ENCODE measurements around the gene CFAP58. TPM values are rescaled to one million over a fixed set of nuclear protein-coding genes. Genes with fewer than 3 reads are reported as not detected.

Gene CFAP58
- total and polyA plus RNA-seq, 2 of the 13 experiments (the other 11 are each of a cell fraction or from before 2014, with no cell fraction given) = 0.03 TPM; not detected in 1

DNA sequence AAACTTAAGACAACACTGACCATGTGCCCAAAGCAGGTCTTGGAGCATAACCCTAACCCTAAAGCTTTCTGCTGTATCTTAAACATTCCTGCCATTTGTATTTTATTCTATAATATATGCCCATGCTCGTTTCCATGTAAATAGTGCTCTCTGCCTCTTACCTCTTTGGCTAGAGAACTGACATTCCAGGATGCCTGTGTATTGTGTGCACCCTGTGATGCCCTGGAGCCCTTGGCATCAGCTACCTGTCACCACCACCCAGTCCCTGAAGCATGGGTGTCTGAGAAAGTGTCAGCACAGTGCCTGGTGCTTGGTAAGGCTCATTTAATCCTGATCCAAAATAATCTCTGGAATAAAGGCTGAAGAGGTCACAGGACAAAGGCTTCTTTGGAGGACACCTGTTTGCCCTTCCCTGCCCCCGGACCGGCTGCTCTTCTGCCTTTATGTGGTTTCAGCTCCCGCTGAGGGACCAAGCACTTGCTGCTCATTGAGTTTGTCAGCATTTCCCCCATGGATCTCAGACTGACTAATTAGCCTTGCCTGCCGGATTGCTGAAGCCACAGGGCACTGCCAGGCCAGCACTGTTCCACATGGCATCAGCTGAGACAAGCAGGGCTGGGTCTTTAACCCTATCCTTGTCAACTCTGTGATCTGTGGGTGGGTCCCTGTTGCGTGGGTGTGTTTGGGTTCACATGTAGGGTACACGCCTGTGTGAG lies 148.4 kb downstream of the CFAP58 start:
- in situ Hi-C loops (cut with HindIII; ENCODE audit: extremely low pct_ligation_motif_present, low pct_unique_long_range_greater_than_20kb) (no loop called here), intact Hi-C loops (cut with micrococcal nuclease; ENCODE audit: unreplicated experiment) (no loop called here)
- no peak for TF ChIP-seq FOXK2 (IDR thresholded peaks at IDR 0.05)
- TF ChIP-seq ZNF75D (CRISPR knock-in tag; IDR thresholded peaks at IDR 0.05; ENCODE audit: borderline replicate concordance) = no peak
- TF ChIP-seq ZNF232 (CRISPR knock-in tag; IDR thresholded peaks at IDR 0.05; ENCODE audit: borderline replicate concordance) = no peak
- no peak for TF ChIP-seq BCL6 (CRISPR knock-in tag; IDR thresholded peaks at IDR 0.05)
- no peak for TF ChIP-seq MED13 (CRISPR knock-in tag; IDR thresholded peaks at IDR 0.05)
- no peak for TF ChIP-seq AGO2 (optimal IDR thresholded peaks at IDR 0.05; ENCODE audit: low read depth, low read length)
- Histone ChIP-seq H3K36me3 (replicated peaks in 1 of 2; ENCODE audit: control insufficient read depth in 1 of 2, insufficient read depth in 2 of 2, low read length in 2 of 2) (no peaks in the 10 kb centered on the region), H3K27me3 (ENCODE audit: control insufficient read depth in 1 of 2, insufficient read depth in 2 of 2, low read length in 2 of 2) (0 out of 5 replicates have a peak, but pooled peaks cover 0 to 16% of the 10 kb centered on the region in 2 experiments), H2AFZ (ENCODE audit: low read length) (no peak overlapping the region), H3K9me3 (ENCODE audit: low read length) (no peaks in the 10 kb centered on the region), H4K20me1 (ENCODE audit: insufficient read depth, low read length) (no peaks in the 10 kb centered on the region), H3K27ac (ENCODE audit: extremely low read length, insufficient read depth, low read length) (no peak overlapping the region), H3K9ac (ENCODE audit: insufficient read depth, low read depth, low read length) (no peak overlapping the region), H3K4me2 (ENCODE audit: low read depth, low read length) (no peak overlapping the region), H3K4me3 (replicated peaks in 1 of 3; ENCODE audit: insufficient read depth in 1 of 3, low read depth in 2 of 3, low read length in 3 of 3) (no peak overlapping the region), H3K79me2 (ENCODE audit: insufficient read depth, low read length) (no peaks in the 10 kb centered on the region), H3K4me1 (ENCODE audit: insufficient read depth, low read length) (no peaks in the 10 kb centered on the region)
- 4% methylated on average over 6 of the region's 7 CpGs for WGBS (ENCODE audit: low lambda C conversion rate)
- POLR2A ChIA-PET = no interaction called here
- CTCF ChIA-PET (ENCODE audit: low intra/inter-chr PET ratio, low total read pairs) = no interaction called here
- BruUV-seq (replicated peaks) = no TSS peak
- no peak for DNase-seq (ENCODE audit: low spot score)
- ATAC-seq = no peak
- no peak for FAIRE-seq

DNA sequence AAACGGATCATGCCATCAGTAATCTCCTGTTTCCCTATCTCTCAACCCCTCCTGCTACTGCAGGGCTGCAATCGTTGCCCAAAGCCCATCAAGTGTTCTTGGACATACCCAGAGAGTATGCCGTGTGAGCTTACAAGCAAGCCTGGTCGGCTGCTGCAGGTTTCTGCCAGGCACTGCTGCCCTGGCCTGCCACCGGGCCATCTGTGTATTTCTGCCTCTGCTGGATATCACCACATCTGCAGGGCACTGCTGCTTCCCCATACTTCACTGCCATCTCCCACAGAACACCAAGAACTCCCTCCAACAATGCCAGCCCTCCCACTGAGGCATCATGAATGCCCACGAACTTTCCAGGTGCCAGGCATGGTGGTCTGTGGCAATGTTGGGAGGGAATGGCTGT lies 149.3 kb downstream of the CFAP58 start:
- in situ Hi-C loops (cut with HindIII; ENCODE audit: extremely low pct_ligation_motif_present, low pct_unique_long_range_greater_than_20kb) = no loop called here
- WGBS (ENCODE audit: low lambda C conversion rate) = 0% methylated on average over 5 of the region's 6 CpGs
- H3K27ac ChIP-seq (ENCODE audit: extremely low read length, insufficient read depth, low read length) = no peak overlapping the region
- no peaks in the 10 kb centered on the region for H4K20me1 ChIP-seq (ENCODE audit: insufficient read depth, low read length)
- H2AFZ ChIP-seq (ENCODE audit: low read length) = no peak overlapping the region
- no peaks in the 10 kb centered on the region for H3K4me1 ChIP-seq (ENCODE audit: insufficient read depth, low read length)
- H3K4me2 ChIP-seq (ENCODE audit: low read depth, low read length) = no peak overlapping the region
- no peaks in the 10 kb centered on the region for H3K9me3 ChIP-seq (ENCODE audit: low read length)
- no peak overlapping the region for H3K4me3 ChIP-seq (replicated peaks in 1 of 3; ENCODE audit: insufficient read depth in 1 of 3, low read depth in 2 of 3, low read length in 3 of 3)
- no peak for DNase-seq (ENCODE audit: low spot score)
- intact Hi-C loops (cut with micrococcal nuclease; ENCODE audit: unreplicated experiment) = no loop called here
- no peaks in the 10 kb centered on the region for H3K36me3 ChIP-seq (replicated peaks in 1 of 2; ENCODE audit: control insufficient read depth in 1 of 2, insufficient read depth in 2 of 2, low read length in 2 of 2)
- ChIA-PET CTCF (ENCODE audit: low intra/inter-chr PET ratio, low total read pairs) (no interaction called here), POLR2A (no interaction called here)
- TF ChIP-seq ZKSCAN5 (CRISPR knock-in tag; IDR thresholded peaks at IDR 0.05) (no peak), NR1H2 (CRISPR knock-in tag; IDR thresholded peaks at IDR 0.05; ENCODE audit: borderline replicate concordance, low read depth) (no peak), SMYD3 (CRISPR knock-in tag; IDR thresholded peaks at IDR 0.05) (no peak), ZNF775 (CRISPR knock-in tag; IDR thresholded peaks at IDR 0.05; ENCODE audit: borderline replicate concordance) (no peak), ONECUT2 (CRISPR knock-in tag; IDR thresholded peaks at IDR 0.05) (no peak), MED1 (CRISPR knock-in tag; IDR thresholded peaks at IDR 0.05) (no peak), ZNF44 (CRISPR knock-in tag; IDR thresholded peaks at IDR 0.05) (no peak), KAT2B (IDR thresholded peaks at IDR 0.05; ENCODE audit: borderline replicate concordance, low read depth, low read length) (no peak), MTA1 (CRISPR knock-in tag; IDR thresholded peaks at IDR 0.05; ENCODE audit: borderline replicate concordance) (no peak), ZMYM2 (CRISPR knock-in tag; IDR thresholded peaks at IDR 0.05) (no peak), IRF2 (CRISPR knock-in tag; IDR thresholded peaks at IDR 0.05) (no peak), HCFC1 (IDR thresholded peaks at IDR 0.05; ENCODE audit: low read depth, low read length) (no peak), HDAC2 (CRISPR knock-in tag; IDR thresholded peaks at IDR 0.05) (no peak), AGO1 (IDR thresholded peaks at IDR 0.05; ENCODE audit: low read depth, low read length, poor library complexity, severe bottlenecking) (no peak)
- TF ChIP-seq, protein P1, sequence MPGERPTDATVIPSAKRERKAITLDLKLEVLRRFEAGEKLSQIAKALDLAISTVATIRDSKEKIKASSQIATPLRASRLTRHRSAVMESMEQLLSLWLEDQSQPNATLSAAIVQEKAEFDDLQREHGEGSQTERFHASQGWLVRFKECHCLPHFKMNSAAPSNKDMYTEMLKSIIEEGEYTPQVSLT (CRISPR knock-in tag; IDR thresholded peaks at IDR 0.05; ENCODE audit: borderline replicate concordance, low read depth) = no peak
- TF ChIP-seq, protein P2, sequence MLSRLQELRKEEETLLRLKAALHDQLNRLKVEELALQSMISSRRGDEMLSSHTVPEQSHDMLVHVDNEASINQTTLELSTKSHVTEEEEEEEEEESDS (CRISPR knock-in tag; IDR thresholded peaks at IDR 0.05; ENCODE audit: borderline replicate concordance) = no peak
- H3K9ac ChIP-seq (ENCODE audit: insufficient read depth, low read depth, low read length) = no peak overlapping the region
- no TSS peak for BruUV-seq (replicated peaks)
- H3K27me3 ChIP-seq (ENCODE audit: control insufficient read depth in 1 of 2, insufficient read depth in 2 of 2, low read length in 2 of 2) = peaks cover 0 to 16% of the 10 kb centered on the region in 2 experiments; a peak in 1 of 5 replicates
- ATAC-seq = no peak
- FAIRE-seq = no peak
- no peaks in the 10 kb centered on the region for H3K79me2 ChIP-seq (ENCODE audit: insufficient read depth, low read length)
